Activated naive CD8-positive, alpha-beta T cell treated with anti-CD3 and anti-CD28 coated beads, Interleukin-2, amount 50 U/mL, for 16 hours (primary cell): ENCODE data around the gene ATP2A3.
"Not testable (repeated sequence)": the region's sequence is repeated elsewhere in the genome, so short reads cannot be mapped to it uniquely, and the experiment has no call there.

Experiments used
- DNase-seq: peaks from one replicate; pipeline ENCODE4 v3.0.0-alpha.2; 2020; ENCODE audit warnings: low read depth, low spot score

The ATP2A3 gene

GRCh38 chr17:3991699-3992098 is 27.5 kb upstream of the ATP2A3 start:
- DNase-seq: not testable (repeated sequence)

GRCh38 chr17:3990386-3991127 is 26.3 kb upstream of the ATP2A3 start:
- no peak for DNase-seq

- DNase-seq: no peak
These were observed 25.0 kb upstream of the ATP2A3 start for GRCh38 chr17:3989041-3989886.

- DNase-seq: no peak
These were observed 24.2 kb upstream of the ATP2A3 start for GRCh38 chr17:3988297-3989040.

- no peak for DNase-seq
These were observed 22.7 kb upstream of the ATP2A3 start for GRCh38 chr17:3986939-3987335.

- no peak for DNase-seq
These were observed 22.2 kb upstream of the ATP2A3 start for GRCh38 chr17:3986270-3986938.

GRCh38 chr17:3985846-3986245 is 21.6 kb upstream of the ATP2A3 start:
- no peak for DNase-seq

GRCh38 chr17:3983606-3984484 is 19.6 kb upstream of the ATP2A3 start:
- no peak for DNase-seq

- no peak for DNase-seq
These were observed 18.3 kb upstream of the ATP2A3 start for GRCh38 chr17:3982541-3983017.

- no peak for DNase-seq
These were observed 17.9 kb upstream of the ATP2A3 start for GRCh38 chr17:3982113-3982512.

- no peak for DNase-seq
These were observed 17.2 kb upstream of the ATP2A3 start for GRCh38 chr17:3981455-3981854.

GRCh38 chr17:3980381-3981014 is 16.3 kb upstream of the ATP2A3 start:
- DNase-seq: no peak

GRCh38 chr17:3979290-3979611 is 15.0 kb upstream of the ATP2A3 start:
- no peak for DNase-seq

- no peak for DNase-seq
These were observed 14.4 kb upstream of the ATP2A3 start for GRCh38 chr17:3978421-3979289.

GRCh38 chr17:3977387-3977786 is 13.2 kb upstream of the ATP2A3 start:
- no peak for DNase-seq

GRCh38 chr17:3976675-3977171 is 12.5 kb upstream of the ATP2A3 start:
- DNase-seq: no peak

GRCh38 chr17:3974980-3975379 is 10.7 kb upstream of the ATP2A3 start:
- DNase-seq: no peak

GRCh38 chr17:3974138-3974687 is 10.0 kb upstream of the ATP2A3 start:
- no peak for DNase-seq
